ENCODE data around the gene NTF3.

Gene NTF3

DNA sequence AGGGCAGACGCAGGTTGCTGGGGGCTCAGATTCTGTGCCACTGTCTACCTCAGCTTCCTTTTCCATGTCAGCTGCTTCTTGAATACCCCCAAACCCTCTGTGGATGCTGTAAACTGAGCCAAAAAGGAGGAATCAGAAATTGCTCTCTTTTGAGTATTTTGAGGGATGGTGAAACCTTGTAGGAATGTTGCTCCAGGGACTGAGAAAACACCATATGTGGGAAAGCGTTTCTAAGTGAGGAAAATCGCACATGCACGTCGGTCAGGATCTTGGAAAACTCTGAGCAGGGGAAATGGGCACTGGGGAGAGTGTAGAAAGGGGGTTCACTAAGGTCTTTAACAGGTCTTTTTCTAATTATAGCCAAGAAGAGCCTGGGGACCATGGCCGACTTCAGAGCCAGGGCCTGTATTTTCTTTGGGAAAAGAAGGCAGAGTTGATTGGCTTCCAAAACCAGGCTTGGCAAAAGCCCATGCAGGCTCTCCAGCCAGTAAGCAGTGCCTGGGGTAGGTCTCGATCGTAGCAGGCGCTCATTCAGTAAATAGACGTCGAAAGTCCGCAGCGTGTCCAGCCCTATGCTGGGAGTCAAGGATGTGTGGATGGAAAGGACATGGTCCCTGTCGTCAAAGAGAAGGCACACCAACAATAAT, 58.0 kb downstream of the NTF3 start:
- DNase-seq: no peak

DNA sequence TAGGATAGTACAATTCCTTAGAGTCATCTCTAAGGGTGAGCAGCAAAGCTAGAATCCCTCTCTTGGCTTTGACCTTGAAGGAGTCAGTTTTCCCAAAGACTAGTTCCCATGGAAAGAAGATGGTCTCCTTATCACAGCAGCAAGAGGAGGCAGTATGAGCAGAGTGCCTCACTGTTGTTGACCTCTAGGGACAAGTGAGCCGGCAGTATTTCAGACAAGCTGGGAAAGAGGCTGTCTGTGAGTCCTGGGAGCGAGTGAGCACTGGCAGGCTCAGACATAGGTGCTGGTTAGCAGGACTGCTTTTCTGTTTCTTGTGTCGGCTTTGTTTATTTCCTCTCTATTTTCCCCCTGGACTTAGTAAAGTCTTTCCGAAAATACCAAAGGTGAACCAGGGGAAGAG, 60.7 kb downstream of the NTF3 start:
- no peak for DNase-seq

DNA sequence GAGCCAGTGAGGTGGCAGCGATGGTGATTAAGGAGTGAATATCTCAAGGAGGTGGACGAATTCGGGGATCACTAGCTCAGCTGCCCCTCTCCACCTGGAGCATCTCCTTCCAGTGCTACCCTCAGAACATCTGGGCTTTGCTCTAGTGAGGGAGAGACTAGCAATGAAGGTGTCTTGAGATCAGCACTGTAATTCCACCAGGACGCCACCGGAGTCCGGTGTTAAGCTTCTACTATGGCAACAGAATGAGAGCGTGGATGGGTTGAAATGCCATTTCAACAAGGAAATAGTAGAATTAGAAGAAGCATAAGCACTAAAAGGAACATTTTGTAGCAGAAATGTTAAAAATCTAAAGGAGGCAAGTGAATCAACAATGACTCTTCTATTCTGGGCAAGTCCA, 61.1 kb downstream of the NTF3 start:
- DNase-seq: no peak

DNA sequence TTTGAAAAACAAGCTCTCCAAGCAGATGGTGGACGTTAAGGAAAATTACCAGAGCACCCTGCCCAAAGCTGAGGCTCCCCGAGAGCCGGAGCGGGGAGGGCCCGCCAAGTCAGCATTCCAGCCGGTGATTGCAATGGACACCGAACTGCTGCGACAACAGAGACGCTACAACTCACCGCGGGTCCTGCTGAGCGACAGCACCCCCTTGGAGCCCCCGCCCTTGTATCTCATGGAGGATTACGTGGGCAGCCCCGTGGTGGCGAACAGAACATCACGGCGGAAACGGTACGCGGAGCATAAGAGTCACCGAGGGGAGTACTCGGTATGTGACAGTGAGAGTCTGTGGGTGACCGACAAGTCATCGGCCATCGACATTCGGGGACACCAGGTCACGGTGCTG, 62.4 kb downstream of the NTF3 start:
- DNase-seq: no peak

DNA sequence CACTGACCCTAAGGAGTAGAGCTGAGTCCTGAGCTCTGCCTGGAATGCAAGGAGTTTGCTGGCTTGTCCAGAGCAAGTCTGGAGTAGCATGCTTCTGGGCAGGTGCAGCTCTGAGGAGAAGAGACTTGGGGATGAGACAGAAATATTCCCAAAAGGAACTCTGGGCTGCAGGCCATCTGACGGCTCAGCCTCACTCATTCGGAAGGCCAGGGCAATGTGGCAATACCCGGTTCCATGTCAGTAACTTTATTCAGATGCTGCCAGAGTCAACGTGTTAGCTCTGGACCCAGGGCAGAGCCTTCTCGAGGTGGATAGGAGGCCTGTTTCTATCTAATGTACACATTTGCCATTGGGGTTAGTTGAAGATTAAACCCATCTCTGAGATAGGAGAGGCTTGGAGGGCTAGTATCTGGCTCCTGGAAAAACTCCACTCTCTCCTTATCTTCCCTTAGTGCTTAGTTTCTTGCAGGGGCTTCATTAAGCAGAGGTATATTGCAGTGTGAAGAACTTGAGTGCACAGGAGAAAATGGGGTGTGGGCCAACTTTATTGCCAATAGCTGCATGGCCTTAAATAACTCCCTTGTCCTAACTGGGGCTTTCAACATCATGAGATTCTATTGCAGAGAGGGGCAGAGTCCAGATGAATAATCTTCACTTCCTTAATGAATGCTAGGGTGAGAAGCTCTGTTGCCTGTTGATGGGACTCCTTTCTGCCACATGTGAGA, 65.6 kb downstream of the NTF3 start:
- DNase-seq: no peak

DNA sequence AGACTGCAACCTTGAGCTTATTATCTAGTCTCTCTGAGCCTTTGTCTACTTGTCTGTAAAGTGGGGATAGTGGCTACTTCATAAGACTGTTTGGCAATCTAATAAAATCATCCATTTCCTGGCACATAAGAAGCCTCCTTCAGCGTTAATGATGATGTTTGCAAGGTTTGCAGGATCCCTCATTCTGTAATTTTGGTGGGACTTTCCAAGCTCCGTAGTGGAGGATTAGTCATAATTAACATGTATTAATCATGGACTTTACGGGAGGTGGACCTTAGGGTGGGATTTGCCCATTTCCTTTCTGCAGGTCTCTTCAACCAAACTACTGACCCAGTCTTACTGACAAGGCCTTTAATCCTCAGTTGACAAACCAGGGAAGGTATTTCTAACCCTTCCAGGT, 66.2 kb downstream of the NTF3 start:
- no peak for DNase-seq

DNA sequence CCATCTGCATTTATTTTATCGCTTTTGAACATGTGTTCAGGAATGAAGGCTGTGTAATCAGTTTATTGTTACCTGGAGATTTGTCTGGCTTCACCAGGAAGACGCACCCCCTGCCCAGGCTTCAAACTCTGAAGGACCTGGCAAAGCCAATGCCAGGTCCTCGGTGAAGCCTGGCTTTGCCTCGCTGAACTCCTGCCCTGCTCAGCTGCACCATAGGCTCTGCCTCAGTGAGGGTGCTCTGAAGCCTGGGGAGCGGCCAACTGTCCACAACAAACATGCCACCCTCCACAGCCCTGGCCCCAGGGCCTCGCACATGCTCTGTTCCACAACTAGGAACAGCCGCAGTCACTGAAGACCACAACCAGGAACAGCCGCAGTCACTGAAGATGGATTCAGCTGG, 66.9 kb downstream of the NTF3 start:
- no peak for DNase-seq

DNA sequence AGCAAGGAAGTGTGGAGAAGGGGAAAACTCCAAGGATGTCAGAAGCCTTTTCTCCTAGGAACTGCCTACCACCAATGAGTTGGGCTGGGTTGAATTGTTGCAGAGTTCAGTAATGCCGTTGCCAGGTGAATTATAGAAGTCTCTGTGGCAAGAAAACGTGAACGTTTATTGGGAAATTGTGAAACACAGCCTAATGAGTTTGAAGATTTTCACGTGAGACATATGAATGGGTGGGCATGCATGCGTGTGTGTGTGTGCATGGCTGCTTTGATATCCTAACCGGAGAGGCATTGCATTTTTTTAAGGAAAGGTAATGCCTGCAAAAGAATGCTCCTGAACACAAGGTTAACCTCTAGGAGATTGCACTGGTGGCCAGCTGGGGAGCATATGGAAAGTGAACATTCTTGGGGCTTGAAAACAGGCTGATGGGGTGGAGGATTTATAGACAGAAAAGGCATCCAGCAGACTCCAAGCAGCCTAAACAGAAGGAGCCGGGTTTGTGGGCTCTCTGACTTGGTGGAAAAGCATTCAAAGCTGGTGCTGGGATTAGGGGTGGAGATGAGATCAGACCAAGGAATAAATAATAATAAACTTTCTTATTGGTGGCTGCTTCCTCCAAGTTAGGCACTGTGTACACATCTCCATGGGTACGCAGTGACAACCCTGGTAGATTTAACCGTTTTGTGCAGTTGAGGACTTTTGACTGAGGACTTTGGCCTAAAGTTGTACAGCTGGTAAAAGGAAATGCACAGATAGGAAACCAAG, 67.8 kb downstream of the NTF3 start:
- no peak for DNase-seq

DNA sequence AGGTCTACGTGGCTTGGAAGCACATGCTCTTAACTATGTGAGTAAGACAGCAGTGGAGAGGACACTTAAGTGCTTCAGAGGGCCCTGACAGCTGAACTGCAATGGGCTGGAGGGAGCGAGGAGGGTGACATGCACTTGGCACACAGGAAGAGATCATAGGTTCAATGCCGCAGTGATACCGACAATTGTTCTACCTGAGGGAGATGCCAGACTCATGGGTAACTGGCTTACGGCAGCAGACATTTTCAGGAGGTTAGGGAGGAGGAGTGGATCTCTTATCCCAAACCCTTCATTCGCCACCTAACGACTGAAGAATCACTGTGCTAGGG, 68.4 kb downstream of the NTF3 start:
- no peak for DNase-seq

DNA sequence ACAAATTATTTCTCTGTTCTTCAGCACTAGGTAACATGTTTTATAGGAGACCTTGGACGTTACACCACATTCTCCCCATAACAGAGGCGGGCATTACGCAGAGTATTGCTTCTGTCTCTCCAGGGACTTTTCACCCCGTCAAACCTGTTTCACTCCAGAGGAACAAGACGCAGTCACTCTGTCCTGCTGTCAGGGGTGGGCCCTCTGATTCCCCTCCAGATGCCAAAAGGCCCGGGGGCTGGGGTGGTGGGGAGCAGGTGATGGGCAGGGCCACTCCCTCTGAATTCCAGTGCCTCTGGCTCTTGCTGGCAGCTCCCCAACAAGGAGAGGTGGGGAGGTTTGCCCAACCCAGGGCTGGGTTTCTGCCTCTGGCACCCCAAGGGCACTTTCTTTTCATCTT, 71.9 kb downstream of the NTF3 start:
- peak; percentile 16 for DNase-seq

DNA sequence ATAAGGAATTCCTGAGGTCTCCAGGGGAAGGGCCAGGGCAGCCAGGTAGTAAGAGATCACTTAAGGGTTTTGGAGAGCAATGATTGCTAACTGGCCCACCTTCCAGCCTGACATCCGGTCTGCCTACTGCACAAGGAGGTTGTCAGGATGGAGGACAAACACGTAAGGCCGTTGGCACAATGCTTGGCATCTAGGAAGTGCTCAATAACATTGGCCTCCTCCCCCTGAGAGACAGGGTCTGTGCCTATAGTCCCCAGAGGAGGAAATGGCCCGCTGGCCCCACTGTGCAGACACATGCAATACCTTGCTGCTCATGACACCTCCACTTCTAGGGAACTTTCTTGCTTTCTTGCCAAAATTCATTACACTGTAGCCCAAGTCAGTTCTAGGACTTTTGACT, 73.2 kb downstream of the NTF3 start:
- DNase-seq: no peak

DNA sequence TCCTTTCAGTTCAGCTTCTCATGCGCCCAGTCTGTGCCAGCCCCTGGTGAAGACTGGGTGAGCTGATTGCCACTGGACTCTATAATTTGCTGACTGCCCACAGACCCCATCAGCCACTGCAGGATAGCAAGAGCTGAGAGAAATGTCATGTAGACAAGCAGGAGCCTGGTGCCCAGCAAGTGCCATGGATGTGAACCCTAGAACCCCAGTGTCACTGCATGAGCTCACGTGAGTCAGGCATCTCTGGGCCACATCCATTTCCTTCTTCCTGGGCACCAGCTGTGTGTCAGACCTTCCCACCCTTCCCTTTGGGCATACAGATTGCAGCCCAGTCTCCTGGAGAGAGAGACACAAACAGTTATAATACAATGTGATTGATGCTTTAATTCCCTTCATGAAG, 73.8 kb downstream of the NTF3 start:
- DNase-seq: no peak

DNA sequence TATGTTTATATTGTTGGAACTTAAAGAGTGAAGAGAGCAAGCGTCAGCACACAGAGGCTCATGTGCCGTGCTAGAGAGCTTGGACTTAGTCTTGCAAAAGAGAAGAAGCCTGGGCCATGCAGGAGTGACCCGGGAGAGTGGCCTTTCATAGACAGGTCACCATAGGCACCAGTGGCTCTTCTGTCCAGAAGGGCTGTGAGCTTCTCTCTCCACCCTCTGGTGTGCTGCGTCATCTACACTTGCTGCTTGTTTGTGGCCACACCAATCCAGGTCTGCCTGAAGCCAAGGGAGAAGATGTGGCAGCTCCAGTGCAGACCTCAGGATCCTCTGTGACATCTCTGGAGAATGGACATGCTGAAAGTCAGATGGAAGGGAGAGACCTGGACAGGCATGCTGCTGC, 74.4 kb downstream of the NTF3 start:
- no peak for DNase-seq

DNA sequence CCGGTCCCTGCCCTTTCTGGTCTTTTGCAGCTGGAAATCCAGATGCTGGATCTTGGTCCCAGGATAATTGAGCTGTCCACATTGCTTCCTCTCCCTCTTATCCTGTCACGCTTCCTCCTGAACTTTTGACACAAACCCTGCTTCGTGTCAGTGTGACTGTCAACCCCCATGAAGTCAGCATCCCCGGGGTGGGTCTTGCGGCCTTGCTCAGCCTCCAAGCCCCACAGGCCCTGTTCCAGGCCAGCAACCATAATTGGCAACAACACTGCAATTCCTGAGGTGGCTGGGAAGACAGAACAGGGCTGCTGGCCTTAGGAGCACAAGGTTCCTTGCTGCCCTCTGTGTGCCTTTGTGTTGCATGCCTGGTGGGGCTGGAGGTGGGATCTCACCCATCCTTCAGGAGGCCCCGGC, 74.9 kb downstream of the NTF3 start:
- DNase-seq: no peak

DNA sequence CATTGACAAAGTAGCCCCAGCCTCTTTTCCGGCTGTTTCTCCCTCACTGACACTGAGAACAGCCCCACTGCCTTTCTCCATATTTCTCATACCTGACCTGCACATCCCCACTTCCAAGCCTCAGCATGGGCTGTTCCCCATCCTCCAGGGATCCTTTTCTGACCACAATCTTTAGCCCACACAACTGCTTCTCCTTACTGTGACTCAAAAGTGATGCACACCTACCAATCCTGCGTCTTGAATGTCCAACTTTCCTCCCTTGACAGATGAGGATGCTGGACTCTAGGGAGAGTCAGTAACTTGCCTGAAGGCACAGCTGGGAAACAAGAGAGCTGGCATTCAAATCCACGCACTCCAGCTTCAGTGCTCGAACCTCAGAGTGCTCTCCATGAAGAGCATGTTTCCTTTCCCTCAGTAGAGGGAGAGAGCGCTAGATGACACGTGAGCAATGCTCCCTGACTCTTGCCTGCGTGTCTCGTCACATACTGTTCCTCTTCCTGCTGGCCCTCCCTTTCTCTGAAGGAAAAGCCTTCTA, 75.6 kb downstream of the NTF3 start:
- DNase-seq: no peak

DNA sequence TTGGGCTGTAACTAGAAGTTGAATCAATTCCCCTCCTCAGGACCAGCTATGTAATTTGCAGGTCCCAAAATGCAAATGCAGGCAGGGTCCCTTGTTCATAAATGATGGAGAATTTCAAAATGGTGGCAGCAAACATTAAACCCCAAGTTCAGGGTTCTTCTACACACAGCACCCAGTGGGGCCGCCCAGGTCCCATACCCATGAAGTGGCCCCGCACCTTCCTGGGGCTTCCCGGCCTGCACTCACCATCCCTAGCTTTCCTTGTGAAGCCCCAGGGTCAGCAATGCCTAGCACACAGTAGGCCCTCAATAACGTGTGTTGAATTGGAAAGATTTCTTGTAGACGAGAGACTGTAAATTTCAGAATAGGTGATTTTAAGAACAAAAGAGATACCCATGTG, 76.0 kb downstream of the NTF3 start:
- no peak for DNase-seq

DNA sequence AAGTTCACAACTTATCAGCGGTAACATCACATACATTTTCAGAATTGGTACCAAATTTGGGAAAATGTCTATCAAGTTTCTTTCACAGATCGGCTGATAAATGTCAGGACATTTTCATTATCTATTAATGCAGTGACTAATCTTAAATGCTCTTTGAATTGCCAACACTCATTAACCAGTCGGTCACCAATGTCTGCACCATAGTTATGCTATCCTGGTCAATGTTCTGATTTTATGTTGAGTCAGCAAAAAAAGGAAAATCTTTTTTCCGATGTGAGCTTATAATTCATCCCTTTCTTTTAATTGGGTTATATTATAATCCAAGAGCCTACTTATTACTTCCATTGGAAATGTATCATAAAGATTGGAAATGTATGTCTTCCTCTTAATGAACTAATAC, 77.2 kb downstream of the NTF3 start:
- DNase-seq: no peak

DNA sequence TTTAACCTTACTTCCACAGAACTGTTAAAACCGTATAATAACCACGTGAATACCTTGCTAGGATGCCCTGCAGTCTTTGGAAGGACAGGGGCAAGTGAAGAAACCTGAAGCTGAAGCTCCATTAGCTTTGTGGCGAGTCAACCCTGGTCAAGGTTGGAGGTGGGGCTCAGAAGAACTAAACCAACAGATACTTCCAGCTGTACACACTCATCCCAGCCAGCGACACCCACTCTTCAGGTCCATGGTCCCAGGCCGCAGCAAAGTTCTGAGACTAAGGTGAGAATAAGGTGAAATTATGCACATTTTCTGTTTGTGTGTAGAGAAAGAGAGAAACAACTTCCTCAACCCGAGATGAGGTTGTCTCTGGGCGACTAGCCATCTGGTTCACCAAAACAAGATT, 77.6 kb downstream of the NTF3 start:
- no peak for DNase-seq

DNA sequence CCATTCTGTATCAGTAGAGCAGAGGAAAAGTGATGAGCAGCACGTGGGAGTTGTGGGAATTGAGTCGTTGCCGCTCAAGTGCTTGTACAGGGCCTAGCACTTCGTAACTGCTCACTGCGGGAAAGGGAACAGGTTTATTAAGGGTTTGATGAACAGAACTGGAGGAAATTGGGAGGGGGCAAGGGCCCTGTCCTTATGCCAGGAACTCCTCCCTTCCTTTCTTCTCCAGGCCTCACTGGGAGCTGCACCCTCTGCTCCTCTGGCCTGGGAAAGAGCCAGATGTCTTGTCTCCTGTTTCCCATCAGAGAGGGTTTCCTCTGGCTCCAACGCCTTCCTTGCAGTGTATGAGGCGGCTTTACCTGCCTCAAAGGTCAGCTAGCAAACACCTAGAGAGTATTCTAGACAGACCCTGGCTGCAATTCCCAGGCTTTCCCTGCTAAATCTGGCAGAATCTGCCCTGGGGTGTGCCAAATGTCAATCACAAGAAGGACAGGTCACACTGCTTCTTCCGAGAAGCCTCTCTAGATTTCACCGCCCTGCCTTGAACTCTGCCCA, 78.4 kb downstream of the NTF3 start:
- DNase-seq: no peak

DNA sequence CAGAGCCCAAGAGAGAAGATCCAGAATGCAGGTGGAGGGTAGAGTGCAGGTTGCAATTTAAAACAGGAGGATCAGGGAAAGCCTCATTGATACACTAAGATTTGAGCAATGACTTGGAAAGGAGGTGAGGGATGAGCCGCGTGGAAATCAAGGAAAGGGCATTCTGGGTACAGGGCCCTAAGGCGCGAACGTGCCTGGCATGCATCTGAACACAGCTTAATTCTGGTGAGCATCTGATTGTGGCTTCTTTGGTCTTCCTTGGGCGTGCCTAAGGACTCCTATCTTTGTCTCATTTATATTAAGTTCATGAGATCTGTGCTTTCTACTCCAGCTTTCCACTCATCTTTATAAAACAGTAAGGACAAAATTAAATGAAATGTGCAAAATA, 79.3 kb downstream of the NTF3 start:
- DNase-seq: no peak

DNA sequence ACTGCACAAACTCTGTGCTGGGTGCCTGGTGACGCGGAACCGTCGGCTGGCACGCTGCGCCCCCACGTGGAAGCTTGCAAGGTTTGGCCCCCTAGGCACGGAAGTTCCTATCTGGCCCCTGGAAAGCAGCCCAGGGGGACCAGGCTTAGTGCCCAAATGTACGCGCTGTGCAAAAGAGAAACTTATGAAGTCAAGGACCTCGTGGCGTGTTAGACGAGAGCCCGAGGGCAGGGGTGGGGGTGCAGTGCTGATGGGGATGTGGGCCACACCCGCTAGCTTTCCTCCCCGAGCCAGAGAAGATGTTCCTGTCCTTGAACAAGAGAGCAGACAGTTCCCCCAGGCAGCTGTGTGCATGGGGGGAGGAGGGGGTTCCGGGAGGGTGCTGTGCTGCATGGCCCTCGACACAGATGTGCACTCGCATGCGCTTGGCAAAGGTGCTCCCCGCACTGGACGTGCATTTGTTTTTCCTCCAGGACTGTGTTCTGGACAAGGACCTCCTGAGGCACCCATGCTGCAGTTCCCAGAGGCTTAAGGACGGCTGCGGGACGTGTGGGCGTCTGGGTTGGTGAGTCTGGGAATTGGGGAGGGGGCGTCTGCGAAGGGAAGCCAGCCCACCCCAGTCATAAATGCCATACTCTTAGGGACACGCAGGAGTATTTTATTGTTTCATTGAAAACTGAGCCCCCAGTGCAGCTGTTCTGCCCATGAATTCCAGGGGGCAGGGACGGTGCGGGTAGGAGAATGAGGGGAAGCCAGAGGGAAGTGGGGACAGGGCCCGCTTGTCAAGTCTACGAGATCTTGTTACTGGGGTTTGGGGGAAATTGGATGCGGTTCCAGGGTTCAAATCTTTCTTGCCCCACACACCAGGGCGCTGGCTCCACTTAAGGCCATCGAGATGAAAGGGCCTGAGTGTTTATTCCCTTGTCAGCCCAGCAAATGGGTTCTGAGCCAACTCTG, 80.0 kb downstream of the NTF3 start:
- DNase-seq: no peak

DNA sequence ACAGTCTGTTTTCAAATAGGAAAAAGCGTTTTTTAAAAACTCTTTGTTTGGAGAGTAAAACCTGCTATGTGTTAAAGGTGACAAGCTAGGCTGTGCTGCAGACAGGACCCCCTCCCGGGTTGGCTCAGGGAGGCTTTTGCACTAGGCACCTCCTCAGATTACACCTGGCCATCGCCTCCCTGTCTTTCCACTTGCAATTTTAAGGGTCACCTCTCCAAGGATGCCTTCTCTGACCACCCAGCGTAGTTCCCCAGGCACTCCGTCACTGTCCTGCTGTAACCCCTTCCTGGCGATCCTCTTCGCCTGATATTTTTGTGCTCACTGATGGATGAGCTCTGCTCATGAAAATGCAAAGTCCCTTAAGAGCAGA, 80.7 kb downstream of the NTF3 start:
- no peak for DNase-seq

DNA sequence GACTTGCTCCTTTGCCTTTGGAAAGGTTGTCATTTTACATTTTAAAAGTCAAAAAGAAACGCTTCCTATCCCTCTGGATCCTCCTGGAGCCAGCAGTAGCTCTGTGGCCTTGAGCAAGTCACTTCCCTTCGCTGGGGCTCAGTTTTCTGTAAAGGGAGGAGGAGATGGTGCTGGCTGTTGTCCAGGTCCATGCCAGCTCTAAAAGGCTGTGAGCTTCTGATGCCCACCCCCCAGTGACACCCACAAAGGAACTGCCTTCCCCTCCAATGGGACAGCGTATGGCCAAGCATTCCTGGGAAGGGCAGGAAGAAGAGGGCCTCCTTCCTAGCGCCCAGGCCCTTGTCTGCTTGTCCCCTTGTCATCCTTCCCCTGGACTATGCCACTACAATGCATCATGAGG, 81.5 kb downstream of the NTF3 start:
- no peak for DNase-seq

All from NCI-H526 treated with DMSO at 0.1 percent for 48 hours (cell line).